ENCODE data around the gene AHNAK. TPM values are rescaled to one million over a fixed set of nuclear protein-coding genes. Genes with fewer than 3 reads are reported as not detected.
A peak's percentile ranks its signal among the peaks of the same experiment; 100 is the strongest.

The AHNAK gene
- total RNA-seq, 1 experiment from 2014 or later: 73.0 TPM

DNA sequence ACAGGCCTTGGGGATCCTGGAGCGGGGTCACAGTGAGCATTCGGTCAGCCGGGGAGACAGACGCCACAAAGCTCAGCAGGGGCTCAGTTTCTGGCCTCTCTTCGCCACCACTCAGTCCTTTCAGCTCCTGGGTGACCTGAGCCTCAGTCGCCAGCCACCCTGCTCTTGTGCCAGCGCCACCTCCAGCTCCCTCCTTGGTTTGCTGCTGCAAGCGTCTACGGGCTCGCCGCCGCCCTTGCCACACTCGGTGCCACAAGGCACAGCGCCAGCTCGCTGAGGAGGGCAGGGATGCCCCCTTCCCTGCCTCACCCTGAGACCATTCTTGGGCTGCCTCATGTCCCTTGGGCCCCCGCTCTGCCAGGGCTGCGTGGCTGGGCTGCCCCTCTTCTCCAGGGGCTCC, 28.6 kb upstream of the AHNAK start:
- H3K9me3 ChIP-seq (ENCODE audit: low read depth, low read length, poor library complexity, severe bottlenecking): no peaks in the 10 kb centered on the region
- no peak for DNase-seq (ENCODE audit: low spot score)
- ChIA-PET POLR2A (ENCODE audit: low non-redundant PET) (interaction anchor here (1.8 kb wide), 1 partner anchor 16 kb away, joined by 14 read pairs; the partner anchor contains the start of gene TUT1), CTCF (no interaction called here)
- intact Hi-C loops (cut with micrococcal nuclease; ENCODE audit: unreplicated experiment): no loop called here
- TF ChIP-seq, protein P1, sequence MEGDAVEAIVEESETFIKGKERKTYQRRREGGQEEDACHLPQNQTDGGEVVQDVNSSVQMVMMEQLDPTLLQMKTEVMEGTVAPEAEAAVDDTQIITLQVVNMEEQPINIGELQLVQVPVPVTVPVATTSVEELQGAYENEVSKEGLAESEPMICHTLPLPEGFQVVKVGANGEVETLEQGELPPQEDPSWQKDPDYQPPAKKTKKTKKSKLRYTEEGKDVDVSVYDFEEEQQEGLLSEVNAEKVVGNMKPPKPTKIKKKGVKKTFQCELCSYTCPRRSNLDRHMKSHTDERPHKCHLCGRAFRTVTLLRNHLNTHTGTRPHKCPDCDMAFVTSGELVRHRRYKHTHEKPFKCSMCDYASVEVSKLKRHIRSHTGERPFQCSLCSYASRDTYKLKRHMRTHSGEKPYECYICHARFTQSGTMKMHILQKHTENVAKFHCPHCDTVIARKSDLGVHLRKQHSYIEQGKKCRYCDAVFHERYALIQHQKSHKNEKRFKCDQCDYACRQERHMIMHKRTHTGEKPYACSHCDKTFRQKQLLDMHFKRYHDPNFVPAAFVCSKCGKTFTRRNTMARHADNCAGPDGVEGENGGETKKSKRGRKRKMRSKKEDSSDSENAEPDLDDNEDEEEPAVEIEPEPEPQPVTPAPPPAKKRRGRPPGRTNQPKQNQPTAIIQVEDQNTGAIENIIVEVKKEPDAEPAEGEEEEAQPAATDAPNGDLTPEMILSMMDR (conservative IDR thresholded peaks at IDR 0.05; ENCODE audit: low read depth, low read length): no peak
- TF ChIP-seq EZH2 (IDR thresholded peaks at IDR 0.05; ENCODE audit: borderline replicate concordance, low read depth, low read length, poor library complexity, severe bottlenecking): no peak
- peak overlapping the region; percentile 65 for H3K4me3 ChIP-seq (ENCODE audit: low read depth, low read length, poor library complexity, severe bottlenecking)
- H3K36me3 ChIP-seq (ENCODE audit: insufficient read depth, low read length, poor library complexity, severe bottlenecking): peaks cover 59% of the 10 kb centered on the region
- H3K27ac ChIP-seq (ENCODE audit: low read depth, low read length, poor library complexity, severe bottlenecking): peak overlapping the region; percentile 88
- BruUV-seq (replicated peaks): no TSS peak
- H3K27me3 ChIP-seq (replicated peaks; ENCODE audit: insufficient read depth, low read depth, low read length, poor library complexity): no peaks in the 10 kb centered on the region
- H3K4me1 ChIP-seq (ENCODE audit: insufficient read depth, low read length, poor library complexity, severe bottlenecking): peaks cover 28% of the 10 kb centered on the region

DNA sequence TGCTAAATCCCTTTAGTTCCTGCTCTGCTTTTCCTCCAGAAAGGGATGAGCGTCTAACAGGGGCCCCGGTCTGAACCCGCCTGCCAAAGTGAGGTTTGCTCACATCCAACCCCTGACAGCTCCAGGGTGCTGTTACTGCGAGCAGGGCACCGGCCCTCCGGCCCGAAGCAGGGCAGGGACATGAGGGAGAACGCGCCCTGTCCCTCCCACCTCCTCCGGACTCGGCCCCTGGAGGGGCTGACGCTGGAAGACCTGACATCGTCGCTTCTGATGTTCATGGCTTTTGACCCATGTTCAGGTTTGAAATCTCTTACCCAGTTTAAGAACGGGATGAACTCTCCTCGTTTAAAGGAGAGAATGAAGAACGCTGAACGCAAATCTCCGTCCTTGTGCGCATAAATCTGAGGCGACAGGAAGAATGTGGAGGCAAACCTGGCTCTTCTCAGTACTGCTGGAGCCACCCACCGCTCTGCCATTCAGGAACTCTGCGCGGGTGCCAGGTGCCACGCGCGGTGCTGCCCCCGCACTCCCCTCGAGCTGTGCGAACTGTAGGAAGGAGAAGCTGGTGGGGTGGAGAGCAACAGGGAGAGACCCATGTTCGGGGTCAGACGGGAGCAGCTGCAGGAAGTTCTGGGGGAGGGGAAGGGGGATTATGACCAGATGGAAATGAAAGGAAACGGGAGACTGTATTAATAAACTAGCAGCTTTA, 27.9 kb upstream of the AHNAK start:
- ChIA-PET POLR2A (ENCODE audit: low non-redundant PET) (interaction anchor here (0.5 to 1.8 kb wide), 11 partner anchors 17 to 1196 kb away, joined by 3 to 16 read pairs (median 4); partner anchors contain the start of genes AHNAK, C11orf98, CSKMT and MTA2), CTCF (interaction anchor here (0.5 to 1.4 kb wide), 9 partner anchors 15 to 837 kb away, joined by 3 to 11 read pairs (median 4); partner anchors contain the start of gene TUT1)
- peak overlapping the region; percentile 88 for H3K27ac ChIP-seq (ENCODE audit: low read depth, low read length, poor library complexity, severe bottlenecking)
- intact Hi-C loops (cut with micrococcal nuclease; ENCODE audit: unreplicated experiment): no loop called here
- H3K27me3 ChIP-seq (replicated peaks; ENCODE audit: insufficient read depth, low read depth, low read length, poor library complexity): no peaks in the 10 kb centered on the region
- peak; percentile 51 for DNase-seq (ENCODE audit: low spot score)
- TF ChIP-seq, protein P1 (conservative IDR thresholded peaks at IDR 0.05; ENCODE audit: low read depth, low read length): no peak
- TF ChIP-seq EZH2 (IDR thresholded peaks at IDR 0.05; ENCODE audit: borderline replicate concordance, low read depth, low read length, poor library complexity, severe bottlenecking): no peak
- H3K36me3 ChIP-seq (ENCODE audit: insufficient read depth, low read length, poor library complexity, severe bottlenecking): peaks cover 61% of the 10 kb centered on the region
- H3K4me3 ChIP-seq (ENCODE audit: low read depth, low read length, poor library complexity, severe bottlenecking): peak overlapping the region; percentile 65
- TSS peak; percentile 71 for BruUV-seq (replicated peaks)
- no peaks in the 10 kb centered on the region for H3K9me3 ChIP-seq (ENCODE audit: low read depth, low read length, poor library complexity, severe bottlenecking)
- peaks cover 28% of the 10 kb centered on the region for H3K4me1 ChIP-seq (ENCODE audit: insufficient read depth, low read length, poor library complexity, severe bottlenecking)

DNA sequence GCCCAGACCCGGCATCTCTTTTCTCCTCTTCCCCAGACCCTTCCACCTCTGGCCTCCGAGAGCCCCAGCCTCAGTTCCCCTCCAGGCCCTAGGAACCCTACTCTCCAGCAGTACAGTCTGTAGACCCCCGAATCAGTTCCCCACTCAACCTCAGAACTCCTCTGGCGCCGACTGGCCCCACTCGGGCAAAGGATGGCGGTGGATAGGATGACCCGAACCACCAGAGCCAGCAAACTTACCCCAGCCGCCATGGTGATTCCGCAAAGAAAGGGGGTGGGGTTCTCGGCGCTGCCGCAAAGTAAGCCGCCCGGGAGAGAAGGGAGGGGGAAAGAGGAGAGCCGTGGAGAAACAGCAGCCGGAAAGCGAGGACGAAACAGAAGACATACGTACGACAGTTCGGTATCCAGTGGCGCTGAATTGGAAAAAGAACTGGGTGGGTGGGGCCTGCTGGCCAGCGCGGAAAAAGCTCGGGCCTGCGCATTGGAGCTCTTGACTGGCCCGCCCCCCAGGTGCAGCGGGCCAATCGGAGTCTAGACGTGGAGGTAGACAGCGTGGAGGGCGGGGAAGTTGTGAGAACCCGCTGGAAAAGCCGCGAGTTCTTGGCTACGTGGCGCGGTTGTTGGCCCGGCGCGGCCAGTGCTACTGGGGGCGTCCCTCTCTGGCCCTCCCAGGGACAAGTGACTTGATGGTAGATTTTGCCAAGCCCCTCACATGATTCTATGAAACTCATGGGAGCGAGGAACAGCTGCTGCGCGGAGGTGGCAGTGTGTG, 27.2 kb upstream of the AHNAK start, which contains the start of gene EEF1G:
Gene EEF1G, minus strand, starts transcription at position 300 of the 771 bp plus-strand sequence. Its CDS starts 49 bp downstream, at position 251.
- H3K4me3 ChIP-seq (ENCODE audit: low read depth, low read length, poor library complexity, severe bottlenecking): peak within 1 kb of the TSS; percentile 65
- peak within 1 kb of the TSS; percentile 88 for H3K27ac ChIP-seq (ENCODE audit: low read depth, low read length, poor library complexity, severe bottlenecking)
- POLR2A ChIA-PET (ENCODE audit: low non-redundant PET): interaction anchor here (0.5 to 1.8 kb wide), 13 partner anchors 18 to 1195 kb away, joined by 3 to 16 read pairs (median 4); partner anchors contain the start of genes AHNAK, C11orf98, CSKMT and MTA2
- CTCF ChIA-PET: interaction anchor here (0.5 to 1.4 kb wide), 10 partner anchors 14 to 836 kb away, joined by 3 to 11 read pairs (median 4); partner anchors contain the start of gene TUT1
- peaks cover 31% of the 10 kb centered on the region for H3K4me1 ChIP-seq (ENCODE audit: insufficient read depth, low read length, poor library complexity, severe bottlenecking)
- peak; percentile 100 for DNase-seq (ENCODE audit: low spot score)
- no peaks in the 10 kb centered on the region for H3K27me3 ChIP-seq (replicated peaks; ENCODE audit: insufficient read depth, low read depth, low read length, poor library complexity)
- no TSS peak for BruUV-seq (replicated peaks)
- H3K36me3 ChIP-seq (ENCODE audit: insufficient read depth, low read length, poor library complexity, severe bottlenecking): peaks cover 61% of the 10 kb centered on the region
- H3K9me3 ChIP-seq (ENCODE audit: low read depth, low read length, poor library complexity, severe bottlenecking): no peaks in the 10 kb centered on the region
- intact Hi-C loops (cut with micrococcal nuclease; ENCODE audit: unreplicated experiment): no loop called here
- no peak for TF ChIP-seq EZH2 (IDR thresholded peaks at IDR 0.05; ENCODE audit: borderline replicate concordance, low read depth, low read length, poor library complexity, severe bottlenecking)
- TF ChIP-seq, protein P1 (conservative IDR thresholded peaks at IDR 0.05; ENCODE audit: low read depth, low read length): no peak

Measured in A673 (cell line).